Colonic mucosa (tissue), 4 donors: Measurements from ENCODE around the gene DCUN1D3. TPM values are rescaled to one million over a fixed set of nuclear protein-coding genes. Genes with fewer than 3 reads are reported as not detected.
"Not testable (repeated sequence)": the region's sequence is repeated elsewhere in the genome, so short reads cannot be mapped to it uniquely, and the experiment has no call there.

Source experiments
- DNase-seq: peaks from one replicate; pipeline ENCODE4 v3.0.0-alpha.2; 2020
- H3K27ac ChIP-seq: fragments of 200-600 bp; one replicate; pipeline ENCODE4 v1.8.0; 2021
- H3K27me3 ChIP-seq: fragments of 200-600 bp; one replicate; pipeline ENCODE4 v1.8.0; 2021
- H3K36me3 ChIP-seq: fragments of 200-600 bp; one replicate; pipeline ENCODE4 v1.8.0; 2021
- H3K4me1 ChIP-seq: fragments of 200-600 bp; one replicate; pipeline ENCODE4 v1.8.0; 2021; ENCODE audit warnings: mild to moderate bottlenecking
- H3K4me3 ChIP-seq: fragments of 200-600 bp; one replicate; pipeline ENCODE4 v1.8.0; 2021
- H3K9ac ChIP-seq, 2 donors: one replicate each; pipeline ENCODE4 v1.7.0; 2013; ENCODE audit warnings: control low read depth in 2 of 2, low read depth in 2 of 2, low read length in 2 of 2
- H3K9me3 ChIP-seq: fragments of 200-600 bp; one replicate; pipeline ENCODE4 v1.8.0; 2021
- CTCF ChIP-seq: fragments of 200-600 bp; IDR thresholded peaks from one replicate; pipeline ENCODE4 v1.8.0; 2022; ENCODE audit warnings: antibody characterized with exemption, mild to moderate bottlenecking
- intact Hi-C: fragments of 100-400 bp; cut with DNase I; formaldehyde crosslinking; loops from one replicate; pipeline ENCODE4 v1.14.1; 2022
- total RNA-seq, 2 donors: library from RNA; stranded (reverse); fragmentation: NEBNext Ultra II Directional in 1 of 2; extraction: Animal tissue kit (Norgen Biotek cat#: 25700) in 1 of 2; gene quantifications; one replicate each; pipeline ENCODE4 v1.2.1, GENCODE V29; 2021
- donor health status: healthy.
- donor health status: DM: no; HTN: no; CAD: no.
- donor health status: DM: no; HTN: no; CAD: no.

DCUN1D3 gene
- total RNA-seq, 2 donors from 2014 or later = 6.0 to 15.0 TPM

GRCh38 chr16:20867585-20867984 lies 32.6 kb downstream of the DCUN1D3 start:
- no peak for TF ChIP-seq CTCF
- Histone ChIP-seq H3K4me3 (no peak overlapping the region), H3K27ac (no peak overlapping the region), H3K36me3 (no peaks in the 10 kb centered on the region), H3K9me3 (no peaks in the 10 kb centered on the region), H3K9ac (no peak overlapping the region), H3K27me3 (no peaks in the 10 kb centered on the region), H3K4me1 (peaks cover 6% of the 10 kb centered on the region)
- DNase-seq = no peak
- intact Hi-C loops = no loop called here

DNA sequence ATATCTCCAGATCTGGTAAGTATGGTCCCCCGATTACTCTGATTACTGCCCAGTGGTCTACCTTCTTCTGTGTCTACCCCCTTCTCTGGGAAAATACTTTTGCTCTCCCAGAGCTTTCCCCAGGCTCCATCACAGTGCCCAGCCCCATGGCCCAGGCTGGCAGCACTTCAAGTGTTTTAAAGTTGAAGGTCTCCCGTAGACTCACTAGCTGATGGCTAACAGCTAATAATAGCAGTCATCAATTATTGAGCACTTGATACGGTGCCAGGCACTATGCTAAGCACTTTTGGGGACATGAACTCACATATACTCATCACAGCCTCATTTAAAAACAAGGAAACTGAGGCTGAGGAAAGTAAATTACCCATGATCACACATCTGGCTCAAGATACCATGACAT lies 33.4 kb downstream of the DCUN1D3 start:
- intact Hi-C loops = no loop called here
- peaks cover 6% of the 10 kb centered on the region for H3K4me1 ChIP-seq
- no peak for DNase-seq
- H3K4me3 ChIP-seq = no peak overlapping the region
- H3K27ac ChIP-seq = no peak overlapping the region
- no peaks in the 10 kb centered on the region for H3K9me3 ChIP-seq
- no peak for TF ChIP-seq CTCF
- no peak overlapping the region for H3K9ac ChIP-seq
- no peaks in the 10 kb centered on the region for H3K27me3 ChIP-seq
- no peaks in the 10 kb centered on the region for H3K36me3 ChIP-seq

GRCh38 chr16:20866145-20866772 lies 33.9 kb downstream of the DCUN1D3 start:
- H3K27ac ChIP-seq = no peak overlapping the region
- H3K4me1 ChIP-seq = peaks cover 6% of the 10 kb centered on the region
- H3K4me3 ChIP-seq = no peak overlapping the region
- DNase-seq = peak; percentile 30
- H3K36me3 ChIP-seq = no peaks in the 10 kb centered on the region
- no peak for TF ChIP-seq CTCF
- H3K27me3 ChIP-seq = no peaks in the 10 kb centered on the region
- no peak overlapping the region for H3K9ac ChIP-seq
- H3K9me3 ChIP-seq = no peaks in the 10 kb centered on the region
- intact Hi-C loops = no loop called here

DNA sequence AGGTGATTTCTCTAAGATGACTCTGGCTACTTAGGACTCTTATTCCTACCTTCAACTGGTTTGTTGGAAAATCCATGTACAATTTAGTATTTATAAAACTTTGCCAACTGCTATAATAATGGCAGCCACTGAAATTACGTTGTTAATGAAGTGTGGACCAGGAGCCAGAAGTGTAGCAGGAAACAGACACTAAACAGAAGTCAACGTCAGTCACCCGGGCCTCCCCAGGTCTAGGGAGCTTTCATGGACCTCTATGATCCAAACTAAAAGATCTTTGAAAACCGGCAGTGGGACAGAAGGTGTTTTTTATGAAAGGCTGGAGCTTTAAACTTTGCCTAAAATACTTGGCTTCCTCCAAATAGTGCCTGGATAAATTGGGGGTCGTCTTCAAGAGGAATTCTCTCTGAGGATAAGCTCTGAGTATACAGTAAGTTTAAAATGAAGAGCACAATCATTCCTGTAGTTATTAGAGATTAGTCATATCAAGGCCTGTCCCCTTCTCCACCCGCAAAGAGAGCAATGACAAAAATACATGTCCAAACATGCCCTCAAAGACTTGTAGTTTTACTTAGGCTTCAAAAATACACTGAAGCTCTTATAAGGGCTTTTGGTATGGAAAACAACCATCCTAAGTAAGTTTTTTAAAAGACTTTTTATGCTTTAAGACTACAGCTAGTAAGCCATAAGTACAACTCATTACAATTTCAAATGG lies 34.6 kb downstream of the DCUN1D3 start:
- intact Hi-C loops = no loop called here
- Histone ChIP-seq H3K9me3 (no peaks in the 10 kb centered on the region), H3K4me3 (no peak overlapping the region), H3K27ac (no peak overlapping the region), H3K36me3 (no peaks in the 10 kb centered on the region), H3K4me1 (peaks cover 6% of the 10 kb centered on the region), H3K27me3 (no peaks in the 10 kb centered on the region), H3K9ac (no peak overlapping the region)
- no peak for TF ChIP-seq CTCF
- DNase-seq = no peak

DNA sequence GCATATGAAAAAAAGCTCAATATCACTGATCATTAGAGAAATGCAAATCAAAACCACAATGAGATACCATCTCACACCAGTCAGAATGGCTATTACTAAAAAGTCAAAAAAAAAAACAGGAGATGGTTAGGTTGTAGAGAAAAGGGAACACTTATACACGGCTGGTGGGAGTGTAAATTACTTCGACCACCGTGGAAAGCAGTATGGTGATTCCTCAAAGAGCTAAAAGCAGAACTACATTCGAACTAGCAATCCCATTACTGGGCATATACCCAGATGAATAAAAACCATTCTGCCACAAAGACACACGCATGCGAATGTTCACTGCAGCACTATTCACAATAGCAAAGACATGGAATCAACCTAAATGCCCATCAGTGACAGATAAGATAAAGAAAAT lies 35.8 kb downstream of the DCUN1D3 start:
- intact Hi-C loops, H3K36me3 ChIP-seq, H3K27me3 ChIP-seq, H3K9ac ChIP-seq, DNase-seq, H3K4me3 ChIP-seq, H3K4me1 ChIP-seq, H3K27ac ChIP-seq, H3K9me3 ChIP-seq: not testable (repeated sequence)
